ENCODE measurements around the gene PICALM.

PICALM gene

GRCh38 chr11:85951428-85952107, 117.3 kb downstream of the PICALM start:
- no peak overlapping the region for H3K9ac ChIP-seq (ENCODE audit: insufficient read length)
- TF ChIP-seq FOXP2 (optimal IDR thresholded peaks at IDR 0.05; ENCODE audit: control extremely low read depth, extremely low read length, insufficient read depth) (no peak), POLR2AphosphoS5 (IDR thresholded peaks at IDR 0.05; ENCODE audit: borderline replicate concordance, low read depth, low read length) (no peak), EZH2 (IDR thresholded peaks at IDR 0.05) (no peak)
- no peak for DNase-seq (ENCODE audit: low read depth, low spot score)
- H3K36me3 ChIP-seq (ENCODE audit: insufficient read depth, low read length) = peaks cover 21% of the 10 kb centered on the region
- H3K4me3 ChIP-seq = no peak overlapping the region
- H3K9me3 ChIP-seq (ENCODE audit: low read depth, low read length) = no peaks in the 10 kb centered on the region
- no peak overlapping the region for H3K27ac ChIP-seq

GRCh38 chr11:85951049-85951405, 117.9 kb downstream of the PICALM start:
- H3K9me3 ChIP-seq (ENCODE audit: low read depth, low read length) = no peaks in the 10 kb centered on the region
- H3K36me3 ChIP-seq (ENCODE audit: insufficient read depth, low read length) = peaks cover 16% of the 10 kb centered on the region
- no peak overlapping the region for H3K4me3 ChIP-seq
- H3K9ac ChIP-seq (ENCODE audit: insufficient read length) = no peak overlapping the region
- no peak for TF ChIP-seq EZH2 (IDR thresholded peaks at IDR 0.05)
- TF ChIP-seq POLR2AphosphoS5 (IDR thresholded peaks at IDR 0.05; ENCODE audit: borderline replicate concordance, low read depth, low read length) = no peak
- TF ChIP-seq FOXP2 (optimal IDR thresholded peaks at IDR 0.05; ENCODE audit: control extremely low read depth, extremely low read length, insufficient read depth) = no peak
- no peak for DNase-seq (ENCODE audit: low read depth, low spot score)
- H3K27ac ChIP-seq = no peak overlapping the region

- Histone ChIP-seq H3K9me3 (ENCODE audit: low read depth, low read length) (no peaks in the 10 kb centered on the region), H3K9ac (ENCODE audit: insufficient read length) (no peak overlapping the region), H3K4me3 (no peak overlapping the region), H3K27ac (no peak overlapping the region), H3K36me3 (ENCODE audit: insufficient read depth, low read length) (peaks cover 12% of the 10 kb centered on the region; the same call in 1 of the 2 replicates)
- DNase-seq (ENCODE audit: low read depth, low spot score) = no peak
- TF ChIP-seq FOXP2 (optimal IDR thresholded peaks at IDR 0.05; ENCODE audit: control extremely low read depth, extremely low read length, insufficient read depth) = no peak
- no peak for TF ChIP-seq POLR2AphosphoS5 (IDR thresholded peaks at IDR 0.05; ENCODE audit: borderline replicate concordance, low read depth, low read length)
- TF ChIP-seq EZH2 (IDR thresholded peaks at IDR 0.05) = no peak
Measured at GRCh38 chr11:85950317-85951048, 118.4 kb downstream of the PICALM start.

- no peaks in the 10 kb centered on the region for H3K9me3 ChIP-seq (ENCODE audit: low read depth, low read length)
- no peak overlapping the region for H3K9ac ChIP-seq (ENCODE audit: insufficient read length)
- peaks cover 9% of the 10 kb centered on the region; the same call in 1 of the 2 replicates for H3K36me3 ChIP-seq (ENCODE audit: insufficient read depth, low read length)
- H3K4me3 ChIP-seq = no peak overlapping the region
- no peak for DNase-seq (ENCODE audit: low read depth, low spot score)
- H3K27ac ChIP-seq = no peak overlapping the region
- TF ChIP-seq EZH2 (IDR thresholded peaks at IDR 0.05) = no peak
- TF ChIP-seq FOXP2 (optimal IDR thresholded peaks at IDR 0.05; ENCODE audit: control extremely low read depth, extremely low read length, insufficient read depth) = no peak
- no peak for TF ChIP-seq POLR2AphosphoS5 (IDR thresholded peaks at IDR 0.05; ENCODE audit: borderline replicate concordance, low read depth, low read length)
Measured at GRCh38 chr11:85949798-85950197, 119.1 kb downstream of the PICALM start.

- no peak overlapping the region for H3K4me3 ChIP-seq
- no peak overlapping the region for H3K27ac ChIP-seq
- H3K36me3 ChIP-seq (ENCODE audit: insufficient read depth, low read length) = peaks cover 9% of the 10 kb centered on the region; the same call in 1 of the 2 replicates
- no peak for TF ChIP-seq FOXP2 (optimal IDR thresholded peaks at IDR 0.05; ENCODE audit: control extremely low read depth, extremely low read length, insufficient read depth)
- no peak for TF ChIP-seq EZH2 (IDR thresholded peaks at IDR 0.05)
- no peak for TF ChIP-seq POLR2AphosphoS5 (IDR thresholded peaks at IDR 0.05; ENCODE audit: borderline replicate concordance, low read depth, low read length)
- H3K9me3 ChIP-seq (ENCODE audit: low read depth, low read length) = no peaks in the 10 kb centered on the region
- H3K9ac ChIP-seq (ENCODE audit: insufficient read length) = no peak overlapping the region
- DNase-seq (ENCODE audit: low read depth, low spot score) = no peak
Measured at GRCh38 chr11:85948884-85949283, 120.0 kb downstream of the PICALM start.

- H3K9ac ChIP-seq (ENCODE audit: insufficient read length) = no peak overlapping the region
- no peak for DNase-seq (ENCODE audit: low read depth, low spot score)
Measured at GRCh38 chr11:85947431-85948272, 121.2 kb downstream of the PICALM start.

GRCh38 chr11:85946221-85946620, 122.7 kb downstream of the PICALM start:
- Histone ChIP-seq H3K9me3 (ENCODE audit: low read depth, low read length) (no peaks in the 10 kb centered on the region), H3K4me3 (no peak overlapping the region), H3K36me3 (ENCODE audit: insufficient read depth, low read length) (no peaks in the 10 kb centered on the region), H3K27ac (no peak overlapping the region), H3K9ac (ENCODE audit: insufficient read length) (no peak overlapping the region)
- DNase-seq (ENCODE audit: low read depth, low spot score) = no peak
- TF ChIP-seq POLR2AphosphoS5 (IDR thresholded peaks at IDR 0.05; ENCODE audit: borderline replicate concordance, low read depth, low read length) (no peak), EZH2 (IDR thresholded peaks at IDR 0.05) (no peak), FOXP2 (optimal IDR thresholded peaks at IDR 0.05; ENCODE audit: control extremely low read depth, extremely low read length, insufficient read depth) (no peak)

More at GRCh38 chr11:85947431-85948272, 121.2 kb downstream of the PICALM start:
- no peak for TF ChIP-seq EZH2 (IDR thresholded peaks at IDR 0.05)
- TF ChIP-seq POLR2AphosphoS5 (IDR thresholded peaks at IDR 0.05; ENCODE audit: borderline replicate concordance, low read depth, low read length) = no peak
- no peak for TF ChIP-seq FOXP2 (optimal IDR thresholded peaks at IDR 0.05; ENCODE audit: control extremely low read depth, extremely low read length, insufficient read depth)
- H3K36me3 ChIP-seq (ENCODE audit: insufficient read depth, low read length) = no peaks in the 10 kb centered on the region
- no peak overlapping the region for H3K27ac ChIP-seq
- no peaks in the 10 kb centered on the region for H3K9me3 ChIP-seq (ENCODE audit: low read depth, low read length)
- no peak overlapping the region for H3K4me3 ChIP-seq

- Histone ChIP-seq H3K9me3 (ENCODE audit: low read depth, low read length) (no peaks in the 10 kb centered on the region), H3K36me3 (ENCODE audit: insufficient read depth, low read length) (no peaks in the 10 kb centered on the region), H3K4me3 (no peak overlapping the region), H3K9ac (ENCODE audit: insufficient read length) (no peak overlapping the region), H3K27ac (no peak overlapping the region)
- TF ChIP-seq EZH2 (IDR thresholded peaks at IDR 0.05) (no peak), POLR2AphosphoS5 (IDR thresholded peaks at IDR 0.05; ENCODE audit: borderline replicate concordance, low read depth, low read length) (no peak), FOXP2 (optimal IDR thresholded peaks at IDR 0.05; ENCODE audit: control extremely low read depth, extremely low read length, insufficient read depth) (no peak)
- DNase-seq (ENCODE audit: low read depth, low spot score) = no peak
Measured at GRCh38 chr11:85945788-85946187, 123.1 kb downstream of the PICALM start.
